Renal pelvis (tissue), 4 donors: ENCODE results near the gene RAET1G. TPM values are rescaled to one million over a fixed set of nuclear protein-coding genes. Genes with fewer than 3 reads are reported as not detected.
"Not testable (repeated sequence)": the region's sequence is repeated elsewhere in the genome, so short reads cannot be mapped to it uniquely, and the experiment has no call there.

Experiments
- DNase-seq: peaks from one replicate; pipeline ENCODE4 v3.0.0-alpha.2; 2013
- polyA plus RNA-seq, 3 donors: library from polyadenylated mRNA; unstranded; fragments of 120-200 nt; gene quantifications; one replicate each; pipeline ENCODE4 v1.2.1, GENCODE V29; 2013; ENCODE audit not compliant: insufficient read length in 3 of 3

RAET1G gene
- polyA plus RNA-seq, 3 donors, result 0.86 to 1.4 (median 1.4) TPM

DNA sequence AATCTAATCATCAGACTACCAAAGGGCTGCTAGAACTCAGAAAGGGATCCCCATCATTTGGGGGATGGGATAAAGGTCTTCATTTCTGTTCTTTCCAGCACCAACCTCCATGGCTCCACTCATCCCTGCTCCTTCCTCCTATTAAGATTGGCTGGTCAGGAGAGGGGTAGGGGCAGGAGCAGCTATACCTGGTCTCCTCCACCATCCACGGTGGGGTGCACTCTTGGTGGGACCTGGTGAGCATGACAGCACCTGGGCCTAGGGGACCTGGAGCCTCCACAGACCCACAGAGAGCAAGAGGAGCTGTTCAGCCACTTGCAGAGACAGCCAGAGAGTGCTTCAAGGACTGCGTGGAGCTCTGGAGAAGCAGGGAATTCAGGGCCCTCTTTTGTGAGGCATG lies 12.7 kb upstream of the RAET1G start:
- no peak for DNase-seq

DNA sequence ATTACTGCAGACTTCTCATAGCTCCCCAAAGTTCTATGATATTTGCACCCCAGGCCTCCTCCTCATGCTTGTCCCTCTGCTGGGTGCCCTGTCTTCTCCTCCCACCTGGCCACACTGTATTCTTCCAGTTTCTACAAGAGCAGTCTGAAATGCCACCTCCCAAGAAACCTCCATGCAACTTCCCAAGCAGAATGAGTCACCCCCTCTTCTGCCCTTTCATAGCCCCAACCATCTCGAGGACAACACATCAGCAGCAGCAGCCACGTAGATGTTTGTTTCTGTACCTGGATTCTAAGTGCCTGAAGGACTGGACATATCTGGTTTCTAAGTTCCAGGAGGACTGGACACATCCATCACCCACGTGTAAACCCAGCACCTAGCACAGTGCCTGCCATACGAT lies 12.3 kb upstream of the RAET1G start:
- DNase-seq, result no peak

DNA sequence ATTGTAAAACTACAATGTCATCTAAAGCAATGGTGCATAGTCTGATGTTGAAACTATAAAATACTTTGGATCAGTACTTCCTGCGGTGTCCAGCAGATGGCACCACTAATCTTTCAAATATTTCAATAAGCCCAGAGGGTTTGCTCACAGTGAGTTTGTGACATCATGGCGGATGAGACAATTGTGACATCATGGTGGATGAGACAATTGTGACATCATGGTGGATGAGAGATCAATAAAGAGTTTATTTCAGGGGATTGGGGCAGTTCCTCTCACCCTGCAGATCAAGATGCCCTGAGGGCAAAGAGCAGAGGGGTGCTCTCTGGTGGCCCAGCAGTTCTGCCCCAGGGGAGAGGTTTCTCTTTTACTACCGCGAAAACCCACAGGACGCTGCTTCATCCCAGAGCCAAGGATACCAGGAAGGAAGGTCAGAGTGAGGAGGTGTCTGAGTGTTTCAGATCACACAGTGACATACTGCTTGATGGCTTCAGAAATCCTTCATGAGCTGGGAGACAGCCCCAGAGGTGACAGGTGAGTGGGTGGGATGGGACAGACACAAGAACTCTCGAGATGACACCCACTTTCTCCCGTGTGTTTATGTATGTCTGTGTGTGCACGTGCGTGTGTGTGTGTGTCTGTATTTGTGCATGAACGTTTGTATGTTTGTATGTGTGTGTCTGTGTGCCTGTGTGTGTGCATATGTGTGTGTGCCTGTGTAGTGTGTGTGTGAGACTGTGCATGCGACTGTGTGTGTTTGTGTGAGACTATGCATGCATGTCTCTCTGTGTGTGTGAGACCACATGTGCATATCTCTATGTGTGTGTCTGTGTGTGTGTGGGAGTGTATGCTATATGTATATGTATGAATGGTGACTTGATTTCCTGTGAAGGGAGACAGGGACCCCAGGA lies 11.6 kb upstream of the RAET1G start:
- DNase-seq, result peak; percentile 58

DNA sequence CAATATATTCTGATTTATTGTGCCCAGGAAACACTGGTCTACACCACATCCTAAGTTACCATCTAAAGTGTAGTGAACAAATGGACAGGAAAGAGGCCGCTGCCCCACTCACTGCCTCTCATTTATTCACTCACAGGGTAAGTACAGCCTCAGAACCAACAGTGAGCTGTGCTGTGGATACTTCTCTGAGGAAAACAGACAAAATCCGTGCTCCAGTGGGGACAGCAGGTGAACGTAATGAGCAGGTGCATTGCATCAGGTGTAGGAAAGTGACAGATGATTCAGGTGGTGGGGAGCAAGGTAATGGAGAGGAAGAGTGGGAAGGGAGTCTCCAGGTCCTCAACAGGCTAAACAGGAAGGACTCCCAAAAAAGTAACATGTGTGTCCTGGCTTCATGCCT lies 10.5 kb upstream of the RAET1G start:
- no peak for DNase-seq

DNA sequence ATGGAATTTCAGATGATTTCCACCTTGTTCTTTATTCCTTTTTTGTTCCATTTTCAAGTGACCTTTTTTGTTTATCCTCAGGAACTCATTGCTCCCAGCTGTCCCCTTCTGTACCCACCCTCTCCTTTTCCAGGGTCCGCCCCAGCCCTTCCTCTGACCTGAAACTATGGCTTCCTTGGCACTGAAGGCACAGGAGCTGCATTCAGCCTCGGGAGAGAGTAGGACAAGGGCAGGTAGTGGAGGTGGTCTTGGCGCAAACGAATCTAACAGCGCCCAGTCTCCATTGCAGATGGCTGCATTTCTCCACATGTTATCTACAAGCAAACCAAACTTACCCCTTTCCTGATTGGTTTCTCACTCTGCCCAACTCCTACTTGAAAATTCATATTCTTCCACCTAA lies 10.1 kb upstream of the RAET1G start:
- DNase-seq, result no peak

DNA sequence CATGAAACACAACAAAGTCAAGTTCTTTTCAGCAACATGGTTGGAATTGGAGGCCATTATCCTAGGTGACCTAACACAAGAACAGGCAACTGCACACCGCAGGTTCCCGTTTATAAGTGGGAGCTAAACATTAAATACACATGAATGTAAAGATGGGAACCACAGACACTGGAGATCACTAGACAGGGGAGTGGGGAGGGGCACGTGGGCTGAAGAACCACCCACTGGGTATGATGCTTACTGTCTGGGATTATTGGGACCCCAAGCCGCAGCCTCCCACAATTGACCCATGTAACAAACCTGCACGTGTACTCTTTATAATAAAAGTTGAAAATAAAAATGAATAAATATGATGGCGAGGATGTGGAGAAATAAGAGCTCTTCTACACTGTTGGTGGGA lies 8.6 kb upstream of the RAET1G start:
- no peak for DNase-seq

DNA sequence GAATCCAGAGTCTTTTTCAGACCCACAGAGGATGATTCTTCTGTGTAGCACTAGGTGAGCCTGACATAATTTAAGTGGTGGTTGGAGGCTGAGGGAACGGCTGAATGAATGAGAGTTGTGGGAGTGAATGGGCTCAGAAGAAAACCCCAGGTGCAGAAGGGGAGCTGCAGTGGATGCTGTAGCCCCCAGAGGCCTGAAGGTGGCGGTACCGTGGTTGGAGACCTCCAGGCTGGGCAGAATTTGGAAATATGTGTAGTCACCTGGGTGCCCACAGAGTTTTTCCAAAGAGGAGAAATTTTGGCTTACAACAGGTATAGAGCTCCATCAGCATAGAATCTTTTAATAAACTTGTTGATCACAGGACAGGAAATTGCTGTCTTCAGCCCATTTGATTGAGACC lies 6.5 kb upstream of the RAET1G start:
- DNase-seq, result no peak

DNA sequence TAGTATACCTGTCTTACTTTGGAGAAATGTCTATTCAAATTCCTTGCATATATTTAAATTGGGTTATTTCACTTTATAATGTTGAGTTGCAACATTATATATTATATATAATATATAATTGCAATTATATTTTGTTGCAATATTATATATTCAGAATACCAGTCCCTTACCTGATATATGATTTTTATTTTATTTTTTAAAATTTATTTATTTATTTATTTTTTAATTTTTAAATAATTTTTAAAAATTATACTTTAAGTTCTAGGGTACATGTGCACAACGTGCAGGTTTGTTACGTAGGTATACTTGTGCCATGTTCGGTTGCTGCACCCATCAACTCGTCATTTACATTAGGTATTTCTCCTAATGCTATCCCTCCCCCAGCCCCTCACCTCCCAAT lies 4.1 kb upstream of the RAET1G start:
- DNase-seq, result not testable (repeated sequence)

DNA sequence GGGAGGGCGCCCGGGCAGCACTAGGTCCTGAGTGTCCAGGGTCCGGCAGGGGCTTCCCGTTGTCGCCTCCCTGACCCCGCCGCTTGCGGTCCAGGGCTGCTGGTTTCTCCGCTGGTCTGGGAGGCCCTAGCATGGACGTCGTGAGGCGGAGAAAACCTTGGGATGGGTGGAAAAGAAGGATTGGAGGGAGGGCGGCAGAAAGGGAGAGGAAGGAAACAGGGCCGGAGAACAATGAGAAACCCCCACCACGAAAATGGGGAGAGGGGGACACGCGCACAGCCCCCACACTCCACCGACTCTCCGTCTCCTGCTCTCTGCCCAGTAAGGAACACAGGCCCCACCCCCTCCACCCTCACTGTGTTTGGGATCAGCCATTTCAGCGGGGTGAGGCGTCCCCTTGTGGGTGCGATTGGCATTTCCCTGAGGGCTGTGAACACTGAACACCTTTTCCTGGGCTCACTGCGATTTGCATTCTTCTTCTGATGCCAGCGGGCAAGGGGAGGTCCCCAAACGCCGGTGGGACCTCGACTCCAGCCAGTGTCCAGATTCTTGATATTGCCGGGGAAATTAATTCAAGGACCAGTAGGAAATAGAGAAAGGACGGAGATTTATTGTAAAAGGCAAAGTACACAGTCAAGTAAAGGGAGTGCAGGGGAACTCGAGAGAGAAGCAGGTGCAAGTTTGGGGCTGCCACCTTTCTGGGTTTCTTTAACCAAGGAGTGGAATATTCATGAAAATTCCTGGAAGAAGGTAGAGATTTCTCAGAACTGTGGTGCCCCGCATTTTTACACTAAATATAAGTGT lies 3.3 kb upstream of the RAET1G start:
- peak; percentile 80 for DNase-seq

DNA sequence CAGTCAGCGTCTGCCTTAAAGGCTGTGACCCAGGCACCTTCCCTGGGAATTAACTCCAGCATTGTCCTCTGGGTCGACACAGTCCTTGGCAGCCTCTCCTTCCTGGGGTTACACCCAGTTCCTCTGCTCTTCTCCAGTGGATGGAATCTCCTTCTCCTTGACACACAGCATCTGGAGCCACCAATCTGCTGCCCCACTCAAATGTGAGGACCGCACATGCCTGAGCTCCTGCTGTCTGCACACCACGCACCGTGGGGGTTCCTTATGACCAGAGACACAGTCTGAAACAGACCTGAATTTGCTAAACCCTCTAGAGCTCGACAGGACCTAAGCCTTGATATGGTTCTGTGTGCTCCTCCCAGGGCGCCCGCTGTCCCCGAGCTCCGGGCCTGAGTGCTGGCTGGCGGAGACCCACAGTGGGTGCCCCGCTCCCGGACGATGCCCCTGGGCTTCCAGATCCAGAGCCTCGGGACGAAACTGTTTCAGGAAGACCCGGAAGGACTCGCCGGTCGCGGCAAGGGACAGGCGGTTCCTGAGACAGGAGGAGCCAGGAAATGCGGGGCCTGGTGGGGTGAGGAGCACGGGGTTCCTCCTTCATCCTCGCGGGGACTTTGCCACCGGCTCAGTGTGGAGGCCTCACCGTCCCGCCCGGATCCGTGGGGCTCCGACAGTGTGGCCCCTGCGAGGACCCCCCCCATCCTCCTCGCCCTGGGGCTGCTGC lies 2.5 kb upstream of the RAET1G start:
- DNase-seq, result no peak

DNA sequence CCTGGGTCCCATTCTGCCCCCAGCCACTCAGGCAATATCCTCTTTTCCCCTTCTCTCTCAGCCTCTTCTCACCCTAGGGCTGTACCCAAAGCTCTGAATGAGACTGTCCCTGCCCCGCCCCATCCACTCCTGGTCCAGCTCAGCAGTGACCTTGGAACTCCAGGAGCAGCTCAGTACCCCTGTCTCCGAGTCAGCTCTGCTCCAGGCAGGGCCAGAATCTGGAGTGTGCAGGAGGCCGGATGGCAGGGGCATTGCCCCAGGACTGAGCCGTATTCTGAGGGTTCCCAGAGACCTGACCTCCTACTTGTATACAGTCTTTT lies 2.0 kb upstream of the RAET1G start:
- DNase-seq, result no peak

DNA sequence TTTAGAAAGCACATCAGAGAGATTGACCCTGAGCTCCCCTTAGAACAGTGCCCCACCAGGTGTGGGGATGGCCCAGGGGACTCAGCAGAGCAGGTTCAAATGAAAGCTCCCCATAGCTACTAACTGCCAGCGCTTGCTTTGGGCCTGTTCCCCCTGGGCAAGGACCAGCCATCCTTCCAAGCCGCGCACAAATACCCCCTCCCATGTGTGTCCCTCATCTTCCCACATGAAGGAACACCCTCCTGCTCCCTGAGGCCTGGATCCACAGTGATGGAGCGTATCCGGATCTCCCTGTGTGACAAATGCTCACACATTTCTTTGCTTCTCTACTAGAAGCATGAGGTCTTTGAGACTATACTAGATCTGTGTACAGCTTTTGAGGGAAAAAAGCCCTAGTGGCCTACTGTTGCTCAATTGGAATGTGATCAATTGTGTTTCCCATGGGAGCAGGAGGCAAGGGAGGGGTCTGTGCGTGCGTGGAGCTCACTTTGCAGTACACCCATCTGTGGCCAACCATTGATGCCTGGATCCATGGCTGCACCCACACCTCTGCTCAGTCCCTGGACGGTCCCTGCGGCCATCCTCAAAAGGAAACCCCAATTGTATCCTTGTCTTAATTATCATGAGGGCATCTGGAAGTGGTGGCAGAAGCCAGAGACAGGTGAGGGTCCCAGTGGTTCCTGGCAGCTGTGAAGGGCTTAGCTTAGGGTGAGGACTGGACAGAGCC lies 1.4 kb upstream of the RAET1G start:
- DNase-seq, result no peak

DNA sequence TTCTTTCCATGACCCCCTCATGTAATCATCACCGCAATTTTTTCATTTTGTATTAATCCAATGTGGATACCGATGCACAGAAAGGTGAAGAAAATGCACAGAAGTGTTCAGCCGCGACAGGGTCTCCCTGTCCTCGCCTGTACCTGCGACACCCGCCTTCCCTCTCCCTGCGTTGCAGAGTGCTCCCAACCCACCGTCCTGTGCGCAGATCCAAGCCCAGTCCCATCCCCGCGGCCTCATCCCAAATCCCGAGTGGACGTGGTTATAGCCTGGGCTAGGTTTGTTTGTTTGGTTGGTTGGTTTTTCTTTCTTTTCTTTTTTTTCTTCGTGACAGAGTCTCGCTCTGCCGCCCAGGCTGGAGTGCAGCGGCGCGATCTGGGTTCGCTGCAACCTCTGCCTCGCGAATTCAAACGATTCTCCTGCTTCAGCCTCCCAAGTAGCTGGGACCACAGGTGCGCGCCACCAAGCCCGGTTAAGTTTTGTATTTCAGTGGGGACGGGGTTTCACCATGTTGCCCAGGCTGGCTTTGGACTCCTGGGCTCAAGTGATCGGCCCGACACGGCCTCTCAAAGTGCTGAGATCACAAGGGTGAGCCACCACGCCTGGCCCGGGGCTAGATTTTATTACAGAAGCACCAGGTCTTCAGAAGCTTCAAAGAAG lies 536 bp upstream of the RAET1G start:
- DNase-seq, result no peak

DNA sequence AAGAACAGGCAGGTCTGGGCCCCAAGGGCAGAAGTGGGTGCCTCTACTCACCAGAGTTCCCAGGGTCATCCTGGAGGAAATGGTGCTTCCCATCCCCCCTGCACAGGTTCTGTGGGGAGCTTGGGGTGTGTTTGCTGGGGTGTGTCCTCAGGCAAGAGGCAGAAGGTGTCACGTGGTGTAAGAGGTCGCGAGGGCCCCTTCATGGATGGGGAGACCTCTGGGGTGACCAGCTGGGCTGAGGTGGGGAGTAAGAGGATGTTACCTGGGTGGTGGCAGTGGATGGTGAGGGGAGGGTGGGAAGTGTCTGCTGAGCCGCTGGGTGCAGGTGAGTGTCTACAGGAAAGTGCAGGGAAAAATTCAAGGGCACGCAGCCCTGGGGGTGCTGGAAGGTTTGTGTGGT lies 830 bp downstream of the RAET1G start:
- not testable (repeated sequence) for DNase-seq

DNA sequence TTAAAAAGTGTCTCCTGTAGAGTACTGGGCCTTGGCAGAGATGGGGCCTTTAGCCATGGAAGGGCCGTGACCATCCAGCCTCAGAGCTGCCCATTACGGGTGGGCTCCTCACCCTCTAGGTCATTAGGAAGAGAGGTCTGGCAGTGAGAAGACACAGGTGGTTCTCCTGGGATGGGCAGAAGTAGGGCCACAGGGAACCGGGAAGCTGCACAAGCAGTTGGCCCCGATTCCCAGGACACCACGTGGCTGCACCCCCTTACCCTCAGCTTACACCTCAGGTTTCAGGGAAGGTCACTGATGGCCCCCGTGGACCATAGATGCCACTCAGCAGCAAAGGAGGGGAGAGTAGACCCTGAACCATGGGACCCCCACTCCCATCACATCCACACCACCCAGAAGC lies 1.6 kb downstream of the RAET1G start:
- no peak for DNase-seq

DNA sequence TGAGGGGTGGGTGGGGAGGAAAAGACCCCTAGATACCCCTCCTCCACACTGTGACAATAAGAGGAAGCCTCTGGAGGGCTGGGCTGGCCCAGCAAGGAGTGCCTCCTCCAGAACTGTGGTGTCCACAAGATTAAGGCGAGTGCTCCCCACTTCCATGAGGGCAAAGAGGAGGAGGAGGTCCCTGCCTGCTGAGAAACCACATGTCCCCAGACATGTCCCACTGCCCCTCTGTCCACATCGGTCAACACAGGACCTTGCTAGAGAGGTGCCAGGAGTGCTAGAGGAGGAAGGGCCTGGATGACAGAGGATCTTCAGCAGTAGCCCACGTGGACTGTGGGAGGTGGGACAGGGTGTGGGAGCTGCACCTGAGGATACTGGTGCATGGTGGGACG lies 3.1 kb downstream of the RAET1G start:
- DNase-seq, result no peak

DNA sequence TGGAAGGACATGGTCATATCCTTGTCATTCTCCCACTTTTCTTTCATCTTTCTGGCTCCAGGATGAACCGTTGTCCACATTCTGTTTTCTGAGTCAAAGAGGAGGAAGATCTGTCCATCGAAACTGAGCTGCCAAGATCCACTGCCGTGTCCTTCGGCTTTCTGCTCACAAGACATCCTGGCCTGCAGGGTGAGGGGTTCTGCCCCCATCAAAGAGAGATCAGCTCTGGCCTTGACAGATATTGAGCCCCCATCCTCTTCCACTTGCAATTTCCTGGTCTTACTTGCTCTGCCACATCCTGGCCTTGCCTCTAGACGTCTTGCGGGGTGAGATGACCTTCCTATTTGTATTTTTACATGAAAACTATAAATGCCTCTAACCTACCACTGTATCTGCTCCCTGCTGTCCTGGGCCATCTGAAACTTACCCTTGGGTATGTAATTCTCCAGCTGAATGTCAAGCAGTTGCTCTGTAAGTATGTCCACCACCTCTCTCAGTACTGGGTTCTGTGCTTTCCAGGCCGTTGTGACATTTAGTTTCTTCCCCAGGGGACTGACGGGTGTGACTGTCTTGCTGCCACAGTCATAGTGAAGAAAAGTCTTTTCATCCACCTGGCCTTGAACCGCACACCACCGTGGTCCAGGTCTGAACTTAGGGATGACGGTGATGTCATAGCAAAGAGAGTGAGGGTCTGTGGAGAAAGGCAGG lies 3.6 kb downstream of the RAET1G start:
- DNase-seq, result not testable (repeated sequence)

DNA sequence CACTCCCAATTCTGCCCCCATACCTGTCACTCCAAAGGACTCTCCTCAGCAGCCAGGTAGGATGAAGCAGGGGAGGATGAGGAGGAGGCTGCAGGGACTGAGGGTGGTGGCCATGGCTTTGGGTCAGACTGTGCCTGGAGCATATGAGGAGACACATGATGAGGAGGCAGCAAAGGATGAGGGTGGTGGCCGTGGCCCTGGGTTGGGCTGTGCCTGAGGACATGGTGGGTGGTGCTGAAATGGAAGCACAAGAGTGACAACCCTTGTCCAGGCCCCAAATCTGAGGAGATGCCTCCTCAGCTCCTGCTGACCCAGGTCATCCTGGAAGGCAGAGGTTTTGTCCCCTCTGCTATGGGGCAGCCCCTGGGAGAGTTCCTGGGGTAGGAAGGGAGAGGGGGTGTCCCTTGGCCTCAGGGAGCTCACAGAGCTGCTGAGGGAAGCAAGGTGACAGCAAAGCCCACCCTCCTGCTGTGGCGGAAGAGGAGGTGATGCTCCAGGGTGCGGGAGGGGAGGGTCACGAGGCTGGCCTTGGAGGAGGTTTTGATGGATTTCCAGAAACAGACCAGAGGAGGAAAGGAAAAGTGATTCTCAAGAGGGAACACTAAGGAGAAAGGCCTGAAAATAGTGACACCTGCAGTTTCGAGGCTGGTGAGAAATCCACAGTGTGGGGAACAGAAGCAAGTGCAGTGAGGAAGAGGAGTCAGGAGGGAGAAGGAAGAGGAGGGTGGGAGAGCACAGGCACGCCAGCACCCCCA lies 4.6 kb downstream of the RAET1G start:
- DNase-seq, result no peak

DNA sequence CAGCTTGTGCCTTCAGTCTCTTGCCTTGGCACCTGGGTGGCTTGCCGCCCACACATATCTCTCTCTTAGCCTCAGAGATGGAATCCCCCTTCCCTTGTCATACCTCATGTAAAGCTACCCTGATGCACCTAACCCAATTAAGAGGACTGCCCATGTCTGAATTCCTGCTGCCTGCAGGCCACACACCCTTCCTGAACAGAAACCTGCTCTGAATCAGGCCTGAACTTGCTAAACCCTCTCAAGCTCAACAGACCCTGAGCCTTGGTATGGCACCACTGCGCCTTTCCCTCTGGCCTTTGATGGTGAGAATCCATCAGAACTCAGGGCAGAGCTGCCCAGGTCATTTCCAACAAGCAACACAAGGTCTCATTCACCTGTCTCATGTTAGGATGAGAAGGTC lies 5.2 kb downstream of the RAET1G start:
- no peak for DNase-seq
